Superior temporal gyrus (tissue), 1 donor: ENCODE results near the gene PCDHA12.
"Not testable (repeated sequence)": the region's sequence is repeated elsewhere in the genome, so short reads cannot be mapped to it uniquely, and the experiment has no call there.

Experiments
- DNase-seq: peaks from one replicate; pipeline ENCODE4 v3.0.0-alpha.2; 2016; ENCODE audit errors: extremely low spot score

PCDHA12 gene

GRCh38 chr5:140875085-140876065, at the start of gene PCDHA12:
Gene PCDHA12 (plus strand): TSS chr5:140875308. CDS start chr5:140875473, 165 bp downstream.
- DNase-seq, result peak; percentile 15

GRCh38 chr5:140827704-140828361, 47.3 kb upstream of the PCDHA12 start, which contains the start of gene PCDHA6:
Gene PCDHA6 (plus strand): TSS chr5:140827960. CDS start chr5:140828092, 132 bp downstream.
- DNase-seq, result peak; percentile 31

GRCh38 chr5:140828362-140828737, 46.8 kb upstream of the PCDHA12 start:
- DNase-seq, result peak; percentile 31

GRCh38 chr5:140829511-140830501, 45.3 kb upstream of the PCDHA12 start:
- DNase-seq, result not testable (repeated sequence)

- DNase-seq, result peak; percentile 66
Observed at GRCh38 chr5:140833993-140834392, 41.1 kb upstream of the PCDHA12 start, which contains the start of gene PCDHA7. Gene PCDHA7 (plus strand): TSS chr5:140834269. CDS start chr5:140834384, 115 bp downstream.

- DNase-seq, result not testable (repeated sequence)
Observed at GRCh38 chr5:140834439-140835008, 40.6 kb upstream of the PCDHA12 start.

GRCh38 chr5:140835622-140836510, 39.2 kb upstream of the PCDHA12 start:
- no peak for DNase-seq

GRCh38 chr5:140840978-140841962, 33.8 kb upstream of the PCDHA12 start, which contains the start of gene PCDHA8:
Gene PCDHA8 (plus strand): TSS chr5:140841187. CDS start chr5:140841322, 135 bp downstream.
- DNase-seq, result peak; percentile 80

GRCh38 chr5:140842798-140843733, 32.0 kb upstream of the PCDHA12 start:
- no peak for DNase-seq

- DNase-seq, result not testable (repeated sequence)
Observed at GRCh38 chr5:140848139-140849102, 26.7 kb upstream of the PCDHA12 start, which contains the start of gene PCDHA9. Gene PCDHA9 (plus strand): TSS chr5:140848382. CDS start chr5:140848496, 114 bp downstream.

- not testable (repeated sequence) for DNase-seq
Observed at GRCh38 chr5:140849831-140850634, 25.1 kb upstream of the PCDHA12 start.

GRCh38 chr5:140855772-140856674, 19.1 kb upstream of the PCDHA12 start, which contains the start of gene PCDHA10:
Gene PCDHA10 (plus strand): TSS chr5:140855897. CDS start chr5:140856049, 152 bp downstream.
- DNase-seq, result peak; percentile 53

GRCh38 chr5:140857177-140857986, 17.7 kb upstream of the PCDHA12 start:
- no peak for DNase-seq
